ENCODE data around the gene ANKRD36C.
"Not testable (repeated sequence)": the region's sequence is repeated elsewhere in the genome, so short reads cannot be mapped to it uniquely, and the experiment has no call there.

ANKRD36C gene

GRCh38 chr2:95992520-95993272, 1.1 kb upstream of the ANKRD36C start:
- not testable (repeated sequence) for H3K27me3 ChIP-seq (ENCODE audit: control insufficient read depth in 1 of 2, insufficient read depth in 2 of 2, low read length in 2 of 2); H3K4me1 ChIP-seq (ENCODE audit: control insufficient read depth, insufficient read depth, low read length); H3K36me3 ChIP-seq (ENCODE audit: control insufficient read depth in 2 of 2, insufficient read depth in 2 of 2, low read length in 2 of 2); H3K9me3 ChIP-seq (ENCODE audit: control insufficient read depth in 2 of 2, low read length in 2 of 2)
- H3K9ac ChIP-seq (ENCODE audit: low read length in 2 of 2), result peak overlapping the region; percentile 64 to 66
- H3K27ac ChIP-seq (ENCODE audit: low read length), result peak overlapping the region; percentile 66
- peak overlapping the region; percentile 75 to 76 for H3K4me3 ChIP-seq (ENCODE audit: low read length in 2 of 2)

GRCh38 chr2:95992102-95992501, 478 bp upstream of the ANKRD36C start:
- not testable (repeated sequence) for H3K9me3 ChIP-seq (ENCODE audit: control insufficient read depth in 2 of 2, low read length in 2 of 2); H3K36me3 ChIP-seq (ENCODE audit: control insufficient read depth in 2 of 2, insufficient read depth in 2 of 2, low read length in 2 of 2); H3K4me1 ChIP-seq (ENCODE audit: control insufficient read depth, insufficient read depth, low read length); H3K27ac ChIP-seq (ENCODE audit: low read length); H3K9ac ChIP-seq (ENCODE audit: low read length in 2 of 2); H3K27me3 ChIP-seq (ENCODE audit: control insufficient read depth in 1 of 2, insufficient read depth in 2 of 2, low read length in 2 of 2)
- peak overlapping the region; percentile 75 to 76 for H3K4me3 ChIP-seq (ENCODE audit: low read length in 2 of 2)

- H3K27me3 ChIP-seq (ENCODE audit: control insufficient read depth in 1 of 2, insufficient read depth in 2 of 2, low read length in 2 of 2); H3K4me3 ChIP-seq (ENCODE audit: low read length in 2 of 2); H3K9ac ChIP-seq (ENCODE audit: low read length in 2 of 2); H3K36me3 ChIP-seq (ENCODE audit: control insufficient read depth in 2 of 2, insufficient read depth in 2 of 2, low read length in 2 of 2); H3K4me1 ChIP-seq (ENCODE audit: control insufficient read depth, insufficient read depth, low read length); H3K27ac ChIP-seq (ENCODE audit: low read length); H3K9me3 ChIP-seq (ENCODE audit: control insufficient read depth in 2 of 2, low read length in 2 of 2): not testable (repeated sequence)
These were observed 740 bp downstream of the ANKRD36C start for GRCh38 chr2:95990884-95991283.

- not testable (repeated sequence) for H3K4me1 ChIP-seq (ENCODE audit: control insufficient read depth, insufficient read depth, low read length); H3K36me3 ChIP-seq (ENCODE audit: control insufficient read depth in 2 of 2, insufficient read depth in 2 of 2, low read length in 2 of 2); H3K9ac ChIP-seq (ENCODE audit: low read length in 2 of 2); H3K9me3 ChIP-seq (ENCODE audit: control insufficient read depth in 2 of 2, low read length in 2 of 2); H3K4me3 ChIP-seq (ENCODE audit: low read length in 2 of 2); H3K27ac ChIP-seq (ENCODE audit: low read length); H3K27me3 ChIP-seq (ENCODE audit: control insufficient read depth in 1 of 2, insufficient read depth in 2 of 2, low read length in 2 of 2)
These were observed 40.0 kb downstream of the ANKRD36C start for GRCh38 chr2:95951662-95952061.

- H3K4me1 ChIP-seq (ENCODE audit: control insufficient read depth, insufficient read depth, low read length); H3K27ac ChIP-seq (ENCODE audit: low read length); H3K4me3 ChIP-seq (ENCODE audit: low read length in 2 of 2); H3K9ac ChIP-seq (ENCODE audit: low read length in 2 of 2); H3K27me3 ChIP-seq (ENCODE audit: control insufficient read depth in 1 of 2, insufficient read depth in 2 of 2, low read length in 2 of 2); H3K36me3 ChIP-seq (ENCODE audit: control insufficient read depth in 2 of 2, insufficient read depth in 2 of 2, low read length in 2 of 2); H3K9me3 ChIP-seq (ENCODE audit: control insufficient read depth in 2 of 2, low read length in 2 of 2): not testable (repeated sequence)
These were observed 43.6 kb downstream of the ANKRD36C start for GRCh38 chr2:95948039-95948438.

GRCh38 chr2:95939947-95940346, 51.7 kb downstream of the ANKRD36C start:
- not testable (repeated sequence) for H3K4me3 ChIP-seq (ENCODE audit: low read length in 2 of 2); H3K27ac ChIP-seq (ENCODE audit: low read length); H3K9me3 ChIP-seq (ENCODE audit: control insufficient read depth in 2 of 2, low read length in 2 of 2); H3K4me1 ChIP-seq (ENCODE audit: control insufficient read depth, insufficient read depth, low read length); H3K9ac ChIP-seq (ENCODE audit: low read length in 2 of 2); H3K36me3 ChIP-seq (ENCODE audit: control insufficient read depth in 2 of 2, insufficient read depth in 2 of 2, low read length in 2 of 2); H3K27me3 ChIP-seq (ENCODE audit: control insufficient read depth in 1 of 2, insufficient read depth in 2 of 2, low read length in 2 of 2)

GRCh38 chr2:95930740-95931139, 60.9 kb downstream of the ANKRD36C start:
- not testable (repeated sequence) for H3K9ac ChIP-seq (ENCODE audit: low read length in 2 of 2); H3K9me3 ChIP-seq (ENCODE audit: control insufficient read depth in 2 of 2, low read length in 2 of 2); H3K27ac ChIP-seq (ENCODE audit: low read length); H3K27me3 ChIP-seq (ENCODE audit: control insufficient read depth in 1 of 2, insufficient read depth in 2 of 2, low read length in 2 of 2); H3K36me3 ChIP-seq (ENCODE audit: control insufficient read depth in 2 of 2, insufficient read depth in 2 of 2, low read length in 2 of 2); H3K4me3 ChIP-seq (ENCODE audit: low read length in 2 of 2); H3K4me1 ChIP-seq (ENCODE audit: control insufficient read depth, insufficient read depth, low read length)

GRCh38 chr2:95917007-95917406, 74.6 kb downstream of the ANKRD36C start:
- not testable (repeated sequence) for H3K27me3 ChIP-seq (ENCODE audit: control insufficient read depth in 1 of 2, insufficient read depth in 2 of 2, low read length in 2 of 2); H3K27ac ChIP-seq (ENCODE audit: low read length); H3K9me3 ChIP-seq (ENCODE audit: control insufficient read depth in 2 of 2, low read length in 2 of 2); H3K4me1 ChIP-seq (ENCODE audit: control insufficient read depth, insufficient read depth, low read length); H3K9ac ChIP-seq (ENCODE audit: low read length in 2 of 2); H3K4me3 ChIP-seq (ENCODE audit: low read length in 2 of 2)
- peaks cover 3 to 15% of the 10 kb centered on the region in 2 donors for H3K36me3 ChIP-seq (ENCODE audit: control insufficient read depth in 2 of 2, insufficient read depth in 2 of 2, low read length in 2 of 2)

- not testable (repeated sequence) for H3K4me3 ChIP-seq (ENCODE audit: low read length in 2 of 2); H3K9me3 ChIP-seq (ENCODE audit: control insufficient read depth in 2 of 2, low read length in 2 of 2); H3K27me3 ChIP-seq (ENCODE audit: control insufficient read depth in 1 of 2, insufficient read depth in 2 of 2, low read length in 2 of 2); H3K4me1 ChIP-seq (ENCODE audit: control insufficient read depth, insufficient read depth, low read length); H3K9ac ChIP-seq (ENCODE audit: low read length in 2 of 2); H3K27ac ChIP-seq (ENCODE audit: low read length)
- peaks cover 3 to 14% of the 10 kb centered on the region in 2 donors for H3K36me3 ChIP-seq (ENCODE audit: control insufficient read depth in 2 of 2, insufficient read depth in 2 of 2, low read length in 2 of 2)
These were observed 76.5 kb downstream of the ANKRD36C start for GRCh38 chr2:95915131-95915530.

- not testable (repeated sequence) for H3K27me3 ChIP-seq (ENCODE audit: control insufficient read depth in 1 of 2, insufficient read depth in 2 of 2, low read length in 2 of 2); H3K27ac ChIP-seq (ENCODE audit: low read length); H3K9me3 ChIP-seq (ENCODE audit: control insufficient read depth in 2 of 2, low read length in 2 of 2); H3K36me3 ChIP-seq (ENCODE audit: control insufficient read depth in 2 of 2, insufficient read depth in 2 of 2, low read length in 2 of 2); H3K9ac ChIP-seq (ENCODE audit: low read length in 2 of 2); H3K4me3 ChIP-seq (ENCODE audit: low read length in 2 of 2); H3K4me1 ChIP-seq (ENCODE audit: control insufficient read depth, insufficient read depth, low read length)
These were observed 80.2 kb downstream of the ANKRD36C start for GRCh38 chr2:95911431-95911830.

- H3K36me3 ChIP-seq (ENCODE audit: control insufficient read depth in 2 of 2, insufficient read depth in 2 of 2, low read length in 2 of 2); H3K27ac ChIP-seq (ENCODE audit: low read length); H3K9ac ChIP-seq (ENCODE audit: low read length in 2 of 2); H3K4me3 ChIP-seq (ENCODE audit: low read length in 2 of 2); H3K4me1 ChIP-seq (ENCODE audit: control insufficient read depth, insufficient read depth, low read length); H3K27me3 ChIP-seq (ENCODE audit: control insufficient read depth in 1 of 2, insufficient read depth in 2 of 2, low read length in 2 of 2); H3K9me3 ChIP-seq (ENCODE audit: control insufficient read depth in 2 of 2, low read length in 2 of 2): not testable (repeated sequence)
These were observed 97.2 kb downstream of the ANKRD36C start for GRCh38 chr2:95894443-95894842.
